ENCODE measurements around the gene NDUFV3.

DNA sequence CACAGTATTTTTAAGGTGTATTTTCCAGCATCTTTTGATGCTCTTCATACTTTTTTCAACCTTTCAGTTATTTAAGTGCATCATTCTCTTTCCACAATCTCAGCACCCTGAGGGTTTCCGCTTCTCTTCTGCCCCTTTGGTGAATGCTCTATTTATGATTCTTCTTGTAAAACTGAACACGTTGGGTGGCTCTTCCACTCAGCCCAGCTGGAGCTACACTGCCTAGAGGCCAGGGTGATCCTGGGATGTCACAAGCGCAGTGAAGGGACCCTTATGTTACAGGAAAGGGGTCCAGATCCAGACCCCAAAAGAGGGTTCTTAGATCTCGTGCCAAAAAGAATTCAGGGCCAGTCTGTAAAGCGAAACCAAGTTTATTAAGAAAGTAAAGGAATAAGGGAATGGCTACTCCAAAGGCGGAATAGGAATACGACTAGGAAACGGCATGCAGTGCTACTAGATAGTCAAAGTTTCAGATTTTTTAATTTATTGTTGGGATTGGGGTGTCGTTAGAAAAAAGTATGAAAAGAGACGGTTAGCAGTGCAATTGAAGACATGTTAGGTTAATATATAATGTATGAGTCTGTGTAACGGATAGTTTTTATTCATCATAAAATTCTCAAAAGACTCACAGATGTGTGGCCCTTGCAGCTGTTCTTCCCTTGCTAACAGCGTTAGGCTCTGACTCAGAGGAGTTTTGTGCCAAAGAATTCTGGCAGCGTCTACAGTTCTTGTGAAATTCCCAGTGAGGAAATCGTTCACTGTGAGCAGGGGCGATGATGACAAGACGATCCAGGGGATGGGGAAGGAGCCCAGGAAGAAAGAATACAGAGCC is 46.7 kb downstream of the NDUFV3 start:
- TF ChIP-seq, protein P1, sequence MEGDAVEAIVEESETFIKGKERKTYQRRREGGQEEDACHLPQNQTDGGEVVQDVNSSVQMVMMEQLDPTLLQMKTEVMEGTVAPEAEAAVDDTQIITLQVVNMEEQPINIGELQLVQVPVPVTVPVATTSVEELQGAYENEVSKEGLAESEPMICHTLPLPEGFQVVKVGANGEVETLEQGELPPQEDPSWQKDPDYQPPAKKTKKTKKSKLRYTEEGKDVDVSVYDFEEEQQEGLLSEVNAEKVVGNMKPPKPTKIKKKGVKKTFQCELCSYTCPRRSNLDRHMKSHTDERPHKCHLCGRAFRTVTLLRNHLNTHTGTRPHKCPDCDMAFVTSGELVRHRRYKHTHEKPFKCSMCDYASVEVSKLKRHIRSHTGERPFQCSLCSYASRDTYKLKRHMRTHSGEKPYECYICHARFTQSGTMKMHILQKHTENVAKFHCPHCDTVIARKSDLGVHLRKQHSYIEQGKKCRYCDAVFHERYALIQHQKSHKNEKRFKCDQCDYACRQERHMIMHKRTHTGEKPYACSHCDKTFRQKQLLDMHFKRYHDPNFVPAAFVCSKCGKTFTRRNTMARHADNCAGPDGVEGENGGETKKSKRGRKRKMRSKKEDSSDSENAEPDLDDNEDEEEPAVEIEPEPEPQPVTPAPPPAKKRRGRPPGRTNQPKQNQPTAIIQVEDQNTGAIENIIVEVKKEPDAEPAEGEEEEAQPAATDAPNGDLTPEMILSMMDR (IDR thresholded peaks at IDR 0.05 in 8 of 11, conservative IDR thresholded peaks at IDR 0.05 in 3 of 11), result no peak
- TF ChIP-seq POLR2A (IDR thresholded peaks at IDR 0.05), result no peak

Measured in spleen (tissue), 7 donors.